SKM-1 treated with dmso at 0.1 percent for 144 hours (cell line): ENCODE results near the gene KIAA1217.
"Not testable (repeated sequence)": the region's sequence is repeated elsewhere in the genome, so short reads cannot be mapped to it uniquely, and the experiment has no call there.

Experiments
- DNase-seq: peaks from one replicate; lab custom pipeline; 2025; ENCODE audit not compliant: unreplicated experiment; lab: John Stamatoyannopoulos, UW

KIAA1217 gene

GRCh38 chr10:24333736-24334135 is 124.8 kb downstream of the KIAA1217 start:
- DNase-seq = no peak

DNA sequence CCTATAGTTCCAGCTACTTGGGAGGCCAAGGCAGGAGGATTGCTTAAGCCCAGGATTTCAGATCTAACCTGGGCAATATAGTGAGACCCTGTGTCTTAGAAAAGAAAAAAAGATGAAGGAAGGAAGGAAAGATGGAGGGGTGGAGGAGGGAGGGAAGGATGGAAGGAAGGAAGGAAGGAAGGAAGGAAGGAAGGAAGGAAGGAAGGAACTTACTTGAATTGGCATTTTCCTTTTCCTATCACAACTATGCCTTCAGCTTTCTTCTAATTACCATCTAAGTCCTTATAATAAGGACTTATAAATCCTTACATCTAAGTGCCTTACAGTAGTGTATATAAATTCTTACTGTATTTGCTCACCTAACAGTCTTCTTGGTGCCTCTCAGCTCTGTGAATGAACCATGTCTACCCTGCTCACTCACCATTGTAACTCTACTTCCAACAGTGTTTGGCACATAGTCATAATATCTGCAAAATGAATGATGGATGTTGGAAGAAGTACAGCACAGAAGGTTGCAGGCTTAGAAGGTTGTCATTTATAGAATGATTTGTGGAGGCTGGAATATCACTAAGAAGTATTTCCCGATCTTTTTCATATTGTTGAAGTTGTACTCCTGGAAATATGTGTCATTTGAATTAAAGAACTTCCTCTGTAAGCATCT is 125.5 kb downstream of the KIAA1217 start:
- DNase-seq = no peak

DNA sequence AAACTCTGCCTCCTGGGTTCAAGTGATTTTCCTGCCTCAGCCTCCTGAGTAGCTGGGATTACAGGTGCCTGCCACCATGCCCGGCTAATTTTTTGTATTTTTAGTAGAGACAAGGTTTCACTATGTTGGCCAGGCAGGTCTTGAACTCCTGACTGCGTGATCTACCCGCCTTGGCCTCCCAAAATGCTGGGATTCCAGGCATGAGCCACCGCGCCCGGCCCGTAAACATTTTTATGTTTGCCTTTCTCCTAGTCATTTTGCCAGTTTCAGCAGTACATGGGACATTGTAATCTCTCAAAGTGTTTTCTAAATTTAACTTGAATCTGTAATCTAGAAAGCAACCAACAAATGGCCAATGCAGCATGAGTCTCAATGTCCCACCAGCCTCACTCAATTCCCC is 128.8 kb downstream of the KIAA1217 start:
- DNase-seq = not testable (repeated sequence)

DNA sequence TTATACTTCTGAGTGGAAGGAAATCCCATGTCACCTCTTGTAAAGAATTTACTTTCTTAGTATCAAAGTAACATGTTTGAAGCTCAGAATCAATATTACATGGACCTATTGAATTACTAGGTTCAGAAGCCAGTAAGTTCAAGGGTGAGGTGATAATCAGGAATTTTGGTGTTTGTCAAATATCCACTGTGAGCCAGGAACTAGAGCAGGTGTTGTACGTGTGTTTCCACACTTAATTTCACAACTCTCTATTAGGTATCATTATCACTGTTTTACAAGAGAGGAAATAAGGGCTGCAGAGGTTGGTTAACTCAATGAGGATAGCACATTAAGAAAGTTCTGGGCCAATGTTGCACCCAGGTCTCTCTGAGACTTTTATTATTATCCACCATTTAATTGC is 130.4 kb downstream of the KIAA1217 start:
- DNase-seq = no peak

DNA sequence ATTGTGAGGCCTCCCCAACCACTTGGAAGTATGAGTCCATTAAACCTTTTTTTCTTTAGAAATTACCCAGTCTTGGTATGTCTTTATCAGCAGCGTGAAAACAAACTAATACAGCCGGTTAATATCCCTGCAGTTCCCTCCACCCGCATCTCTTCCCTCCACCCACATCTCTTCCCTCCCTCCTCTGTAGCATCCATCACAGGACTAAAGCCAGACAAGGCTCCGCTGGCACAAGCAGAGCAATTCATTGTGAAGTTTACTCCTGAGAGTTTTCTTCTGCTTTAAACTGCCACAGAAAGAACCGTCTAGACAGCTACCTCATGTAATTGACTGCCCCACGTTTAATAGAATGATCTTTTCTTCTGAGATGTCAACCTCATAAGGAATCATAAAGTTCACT is 131.5 kb downstream of the KIAA1217 start:
- no peak for DNase-seq

DNA sequence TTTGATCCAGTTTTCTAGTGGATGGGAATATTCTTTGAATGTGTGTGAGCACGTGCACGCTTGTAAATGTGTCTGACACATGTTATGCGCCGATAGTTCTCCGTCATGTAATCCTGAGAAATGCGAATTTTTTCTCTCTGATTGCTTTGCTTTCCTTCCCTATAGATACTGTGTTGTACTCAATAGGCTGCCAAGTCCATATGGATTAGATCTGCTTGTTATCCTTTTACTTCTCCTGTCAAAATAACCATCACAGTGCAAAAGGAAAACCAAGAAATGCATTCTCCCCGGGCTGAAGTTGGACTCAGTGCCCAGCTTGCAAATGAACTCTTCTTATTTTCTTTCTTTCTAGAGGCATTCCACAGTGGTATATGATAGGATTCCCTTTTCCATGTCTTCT is 131.9 kb downstream of the KIAA1217 start:
- no peak for DNase-seq

DNA sequence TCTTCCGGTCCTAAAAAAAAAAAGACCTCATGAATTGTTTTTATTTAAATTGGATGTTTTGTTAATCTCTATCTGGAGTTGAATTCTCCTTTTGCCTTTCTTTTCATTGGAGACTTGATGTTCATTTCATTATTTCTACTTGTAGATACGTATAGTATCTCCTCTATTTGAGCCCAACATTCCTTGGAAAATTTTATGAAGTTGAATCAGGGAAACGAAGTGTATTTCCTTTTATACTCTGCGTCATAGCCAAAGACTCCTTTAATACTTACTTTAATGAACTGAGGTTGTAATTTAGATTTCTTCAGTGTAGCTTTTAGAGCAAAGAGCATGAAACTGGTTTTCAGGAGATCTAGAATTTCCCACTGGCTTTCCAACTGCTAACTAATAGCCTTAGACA is 132.4 kb downstream of the KIAA1217 start:
- no peak for DNase-seq

- DNase-seq = no peak
These were observed 133.0 kb downstream of the KIAA1217 start for GRCh38 chr10:24341897-24342296.

GRCh38 chr10:24343686-24344085 is 134.7 kb downstream of the KIAA1217 start:
- DNase-seq = no peak

- DNase-seq = peak; percentile 28
These were observed 135.3 kb downstream of the KIAA1217 start for GRCh38 chr10:24344279-24344678.

- no peak for DNase-seq
These were observed 135.9 kb downstream of the KIAA1217 start for GRCh38 chr10:24344695-24345463.

GRCh38 chr10:24346877-24347519 is 138.1 kb downstream of the KIAA1217 start:
- DNase-seq = no peak

GRCh38 chr10:24349379-24350001 is 140.6 kb downstream of the KIAA1217 start:
- DNase-seq = no peak

DNA sequence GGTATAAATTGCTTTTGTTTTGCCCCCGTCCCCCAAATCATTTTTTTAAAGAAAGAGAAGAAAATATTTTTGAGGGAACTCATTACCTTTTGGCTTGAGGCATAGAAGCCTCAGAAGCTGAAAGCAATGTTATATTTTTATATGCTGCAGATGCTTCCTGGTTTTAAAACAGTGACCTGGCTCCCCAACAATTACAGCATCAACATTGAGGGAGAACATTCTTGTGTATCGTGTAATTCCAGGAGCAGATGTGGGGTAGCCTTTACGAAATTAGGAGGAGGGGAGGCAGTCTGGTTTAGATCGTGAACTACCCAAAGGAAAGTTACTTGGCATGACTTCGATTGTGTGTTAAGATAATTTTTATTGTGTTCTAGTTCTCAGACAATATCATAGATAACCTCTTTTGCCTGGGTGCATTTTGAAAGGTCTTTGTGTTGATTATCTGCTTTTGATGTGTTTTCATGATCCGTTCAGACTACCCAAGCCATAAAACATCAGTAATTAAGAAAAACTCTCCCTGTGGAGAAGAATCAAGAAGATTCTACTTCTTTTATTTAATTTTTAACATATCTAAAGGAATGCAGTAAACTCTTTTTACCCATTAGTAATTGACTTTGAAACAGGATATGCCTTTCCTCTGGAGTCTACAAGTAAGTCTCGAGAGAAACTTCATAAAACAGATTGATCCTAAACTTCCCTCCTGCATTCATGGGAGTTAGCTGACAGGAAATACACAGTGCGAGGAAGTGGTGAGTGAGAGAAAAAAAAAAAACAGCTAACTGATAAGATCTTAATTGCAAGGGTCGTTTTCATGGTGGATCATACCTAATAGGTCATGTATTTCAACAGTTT is 141.4 kb downstream of the KIAA1217 start:
- DNase-seq = no peak

DNA sequence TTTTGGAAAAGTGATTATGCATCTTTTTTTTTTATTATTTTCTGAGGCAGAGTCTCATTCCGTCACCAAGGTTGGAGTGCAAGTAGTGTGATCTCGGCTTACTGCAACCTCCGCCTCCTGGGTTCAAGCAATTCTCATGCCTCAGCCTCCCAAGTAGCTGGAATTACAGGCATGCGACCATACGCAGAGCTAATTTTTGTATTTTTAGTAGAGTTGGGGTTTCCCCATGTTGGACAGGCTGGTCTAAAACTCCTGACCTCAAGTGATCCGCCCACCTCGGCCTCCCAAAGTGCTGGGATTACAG is 141.9 kb downstream of the KIAA1217 start:
- DNase-seq = not testable (repeated sequence)

DNA sequence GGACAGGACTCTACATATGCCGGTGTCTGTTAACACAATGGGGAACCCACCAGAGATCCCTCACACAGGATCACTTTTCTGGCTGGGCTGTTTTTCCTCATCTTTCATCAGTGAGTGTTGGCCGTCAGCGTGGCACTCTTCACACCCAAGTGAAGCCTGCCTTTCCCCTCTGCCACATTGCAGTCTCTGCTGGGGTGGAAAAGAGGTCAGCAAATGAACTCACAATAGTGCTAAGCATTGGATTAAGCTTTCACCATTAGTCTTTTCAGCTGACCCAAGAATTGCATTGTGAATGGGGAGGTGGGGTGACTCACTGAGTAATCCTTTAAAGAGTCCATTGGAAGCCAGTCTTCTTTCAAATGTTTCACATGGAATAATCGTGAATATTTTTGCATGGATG is 143.0 kb downstream of the KIAA1217 start:
- DNase-seq = no peak

- no peak for DNase-seq
These were observed 143.5 kb downstream of the KIAA1217 start for GRCh38 chr10:24352399-24352798.

DNA sequence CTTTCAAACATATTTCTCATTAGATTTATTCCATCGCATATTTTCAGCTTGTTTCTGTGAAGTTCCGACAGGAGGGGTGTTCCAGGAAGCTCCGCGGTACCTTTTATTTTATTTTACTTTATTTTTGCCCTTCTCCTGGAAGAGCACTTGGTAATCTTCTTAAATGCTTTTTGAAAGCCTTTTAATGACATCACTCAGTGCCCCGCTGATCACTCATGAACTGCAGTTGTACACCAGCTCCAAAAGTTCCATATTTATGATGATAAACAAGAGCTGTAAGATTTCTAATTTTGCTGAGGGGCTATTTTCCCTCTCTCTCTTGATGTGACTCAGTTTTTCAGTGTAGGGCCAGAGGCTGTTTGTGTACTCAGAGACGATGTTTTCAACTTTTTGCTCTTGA is 144.4 kb downstream of the KIAA1217 start:
- DNase-seq = no peak

DNA sequence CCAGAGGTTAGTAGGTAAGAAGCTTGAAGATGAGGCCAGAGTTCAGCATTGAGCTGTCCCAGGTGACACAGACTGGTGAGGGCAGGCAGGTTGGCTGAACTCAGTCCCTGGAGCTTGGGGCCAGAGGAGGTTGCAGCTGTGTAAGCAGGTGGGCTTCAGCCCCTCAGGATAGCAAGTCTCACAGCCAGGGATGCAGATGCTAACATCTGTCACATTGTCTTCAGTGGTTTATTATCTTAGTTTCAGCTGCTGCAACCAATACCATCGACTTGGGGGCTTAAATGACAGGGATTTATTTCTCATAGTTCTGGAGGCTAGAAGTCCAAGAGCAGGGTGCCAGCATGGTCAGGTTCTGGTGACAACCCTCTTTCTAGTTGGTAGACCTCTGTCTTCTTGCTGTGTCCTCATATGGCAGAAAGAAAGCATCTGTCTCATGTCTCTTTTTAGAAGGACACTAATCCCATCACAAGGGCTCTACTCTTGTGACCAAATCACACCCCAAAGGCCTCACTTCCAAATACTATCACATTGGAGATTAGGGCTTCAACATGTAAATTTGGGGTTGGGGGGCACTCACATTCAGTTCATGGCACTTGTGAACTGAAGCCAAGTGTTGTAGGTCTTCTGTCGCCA is 146.2 kb downstream of the KIAA1217 start:
- no peak for DNase-seq

GRCh38 chr10:24357344-24358004 is 148.5 kb downstream of the KIAA1217 start:
- no peak for DNase-seq
